ENCODE measurements around the gene LCA5. TPM values are rescaled to one million over a fixed set of nuclear protein-coding genes. Genes with fewer than 3 reads are reported as not detected.

The LCA5 gene
- total RNA-seq, 6 donors from 2014 or later = 2.9 to 16.6 (median 5.1) TPM

Small RNA genes within 50 kb of the gene (small RNA-seq; reads per million reads assigned to genes)
- gene DBIP1 = 0 to 0.72 (median 0) reads per million in 4 donors

Other genes with a start within 250 kb of the LCA5 start
- 10 to 100 TPM; 23.6 to 65.8 (median 25.4) TPM for gene SH3BGRL2, start 93.9 kb upstream of the LCA5 start, total RNA-seq